Common myeloid progenitor, CD34-positive (primary cell): Measurements from ENCODE around the gene MSL1.

Experiments
- CTCF ChIA-PET: fragments of 350-600 bp; sonication (Branson Sonifier 250); formaldehyde crosslinking; loops from one replicate; lab custom pipeline; 2021; ENCODE audit warnings: antibody characterized with exemption; lab: Charles Lee
- POLR2A ChIA-PET: fragments of 350-600 bp; sonication (Branson Sonifier 250); formaldehyde crosslinking; loops from one replicate; lab custom pipeline; 2021; ENCODE audit warnings: antibody characterized with exemption; lab: Charles Lee
- DNase-seq, 3 donors: peaks; one replicate each; pipeline versions ENCODE4 v3.0.0 to v3.0.0-alpha.2; 2013
- H3K27ac ChIP-seq, 2 experiments: 1 replicate in 1 of 2; 2 replicates in 1 of 2; pipeline ENCODE4 v1.7.0; 2013; ENCODE audit warnings: inconsistent platforms in 2 of 2, low read length in 2 of 2, mild to moderate bottlenecking in 2 of 2, low read depth in 1 of 2, moderate library complexity in 1 of 2; ENCODE audit not compliant: severe bottlenecking in 2 of 2, insufficient read depth in 1 of 2, poor library complexity in 1 of 2
- H3K27me3 ChIP-seq, 5 experiments: replicated peaks in 2 of 5; 1 replicate in 3 of 5; 2 replicates in 2 of 5; pipeline versions ENCODE4 v1.6.1 to v1.7.0; 2013; ENCODE audit warnings: low read length in 4 of 5, mild to moderate bottlenecking in 2 of 5, moderate library complexity in 2 of 5, inconsistent platforms in 1 of 5; ENCODE audit not compliant: insufficient read depth in 5 of 5, control insufficient read depth in 4 of 5
- H3K36me3 ChIP-seq, 4 experiments: 1 replicate in 2 of 4; 2 replicates in 2 of 4; pipeline versions ENCODE4 v1.6.1 to v1.7.0; 2013; ENCODE audit warnings: low read length in 3 of 4, control low read depth in 1 of 4, mild to moderate bottlenecking in 1 of 4; ENCODE audit not compliant: control insufficient read depth in 4 of 4, insufficient read depth in 4 of 4
- H3K4me1 ChIP-seq, 4 experiments: 1 replicate in 3 of 4; 2 replicates in 1 of 4; pipeline versions ENCODE4 v1.6.1 to v1.7.1; 2013; ENCODE audit warnings: low read length in 3 of 4, mild to moderate bottlenecking in 3 of 4, control low read depth in 1 of 4, inconsistent platforms in 1 of 4, moderate library complexity in 1 of 4; ENCODE audit not compliant: control insufficient read depth in 4 of 4, insufficient read depth in 4 of 4; ENCODE audit errors: control extremely low read depth in 1 of 4
- H3K4me3 ChIP-seq, 7 experiments: 1 replicate in 4 of 7; 2 replicates in 3 of 7; pipeline versions ENCODE4 v1.5.1 to v1.7.0; 2013; ENCODE audit warnings: mild to moderate bottlenecking in 7 of 7, low read length in 6 of 7, moderate library complexity in 6 of 7, inconsistent platforms in 2 of 7, low read depth in 2 of 7, control low read depth in 1 of 7; ENCODE audit not compliant: insufficient read depth in 4 of 7, control insufficient read depth in 1 of 7; ENCODE audit errors: extremely low read depth in 1 of 7
- H3K9me3 ChIP-seq, 5 experiments: 1 replicate in 4 of 5; 2 replicates in 1 of 5; pipeline versions ENCODE4 v1.6.1 to v1.7.1; 2013; ENCODE audit warnings: low read length in 4 of 5, mild to moderate bottlenecking in 2 of 5, inconsistent platforms in 1 of 5, low read depth in 1 of 5, moderate library complexity in 1 of 5; ENCODE audit not compliant: control insufficient read depth in 4 of 5, insufficient read depth in 2 of 5; ENCODE audit errors: control extremely low read depth in 1 of 5
- WGBS: methylation state at CpG from one replicate; pipeline ENCODE4 v1.1.5; 2013; ENCODE audit not compliant: insufficient coverage; 5-methylcytosine and 5-hydroxymethylcytosine counted together

Gene MSL1

GRCh38 chr17:40100419-40100668 is 21.4 kb upstream of the MSL1 start, which contains the start of gene NR1D1:
TSS of gene NR1D1 (minus strand) at chr17:40100589. CDS start at chr17:40100094, 495 bp downstream.
- POLR2A ChIA-PET, result no interaction called here
- Histone ChIP-seq H3K27ac (peak within 1 kb of the TSS; percentile 6 to 78), H3K36me3 (peaks cover 0 to 27% (median 11%) of the 10 kb centered on the region in 4 experiments), H3K9me3 (no peaks in the 10 kb centered on the region), H3K27me3 (no peaks in the 10 kb centered on the region), H3K4me3 (peak within 1 kb of the TSS; percentile 29 to 87 (median 71)), H3K4me1 (peaks cover 11 to 77% (median 64%) of the 10 kb centered on the region in 4 experiments)
- DNase-seq, result no peak
- 0% methylated on average over 16 of the region's 16 CpGs for WGBS
- CTCF ChIA-PET, result interaction anchor here (0.6 to 3.8 kb wide), 10 partner anchors 10 to 68 kb away, joined by 3 to 29 read pairs (median 6); no protein-coding TSS in a partner anchor

GRCh38 chr17:40100669-40101366 is 21.0 kb upstream of the MSL1 start:
- Histone ChIP-seq H3K27me3 (no peaks in the 10 kb centered on the region), H3K36me3 (peaks cover 0 to 23% (median 9%) of the 10 kb centered on the region in 4 experiments), H3K4me1 (peaks cover 15 to 78% (median 68%) of the 10 kb centered on the region in 4 experiments), H3K27ac (peak overlapping the region in 1 of 2 experiments; percentile 22), H3K9me3 (no peaks in the 10 kb centered on the region), H3K4me3 (peak overlapping the region; percentile 29 to 87 (median 71))
- CTCF ChIA-PET, result interaction anchor here (0.9 to 3.8 kb wide), 10 partner anchors 11 to 68 kb away, joined by 3 to 29 read pairs (median 6); no protein-coding TSS in a partner anchor
- peak; percentile 89 to 92 (median 91) for DNase-seq
- WGBS, result 0% methylated on average over 17 of the region's 25 CpGs
- POLR2A ChIA-PET, result no interaction called here

GRCh38 chr17:40101367-40102210 is 20.2 kb upstream of the MSL1 start:
- H3K4me3 ChIP-seq, result peak overlapping the region in 4 of 7 experiments; percentile 25 to 87 (median 72)
- H3K36me3 ChIP-seq, result peaks cover 0 to 15% (median 7%) of the 10 kb centered on the region in 4 experiments
- ChIA-PET CTCF (interaction anchor here (0.9 to 3.8 kb wide), 9 partner anchors 10 to 67 kb away, joined by 3 to 29 read pairs (median 6); no protein-coding TSS in a partner anchor), POLR2A (no interaction called here)
- no peaks in the 10 kb centered on the region for H3K27me3 ChIP-seq
- peak overlapping the region in 1 of 2 experiments; percentile 22 for H3K27ac ChIP-seq
- no peaks in the 10 kb centered on the region for H3K9me3 ChIP-seq
- peaks cover 15 to 79% (median 68%) of the 10 kb centered on the region in 4 experiments for H3K4me1 ChIP-seq
- WGBS, result 86% methylated on average over 11 of the region's 16 CpGs
- DNase-seq, result no peak

- H3K9me3 ChIP-seq, result no peaks in the 10 kb centered on the region
- POLR2A ChIA-PET, result no interaction called here
- H3K4me1 ChIP-seq, result peaks cover 22 to 85% (median 71%) of the 10 kb centered on the region in 4 experiments
- peaks cover 0 to under 1% (median 0%) of the 10 kb centered on the region in 4 experiments for H3K36me3 ChIP-seq
- CTCF ChIA-PET, result interaction anchor here (0.6 to 3.8 kb wide), 8 partner anchors 9 to 62 kb away, joined by 3 to 29 read pairs (median 4); no protein-coding TSS in a partner anchor
- WGBS, result 100% methylated on average over 1 of the region's 3 CpGs
- H3K4me3 ChIP-seq, result no peak overlapping the region
- DNase-seq, result no peak
- H3K27ac ChIP-seq, result no peak overlapping the region
- H3K27me3 ChIP-seq, result no peaks in the 10 kb centered on the region
Observed at GRCh38 chr17:40103071-40103661, 18.6 kb upstream of the MSL1 start.

GRCh38 chr17:40103688-40104087 is 18.1 kb upstream of the MSL1 start:
- H3K27me3 ChIP-seq, result no peaks in the 10 kb centered on the region
- no peaks in the 10 kb centered on the region for H3K36me3 ChIP-seq
- H3K9me3 ChIP-seq, result no peaks in the 10 kb centered on the region
- H3K27ac ChIP-seq, result no peak overlapping the region
- WGBS, result 100% methylated on average over 1 of the region's 2 CpGs
- no peak overlapping the region for H3K4me3 ChIP-seq
- CTCF ChIA-PET, result interaction anchor here (0.6 to 3.8 kb wide), 6 partner anchors 8 to 51 kb away, joined by 3 to 29 read pairs (median 4); no protein-coding TSS in a partner anchor
- no peak for DNase-seq
- POLR2A ChIA-PET, result no interaction called here
- H3K4me1 ChIP-seq, result peaks cover 20 to 83% (median 71%) of the 10 kb centered on the region in 4 experiments

- no peak overlapping the region for H3K27ac ChIP-seq
- DNase-seq, result no peak
- no peaks in the 10 kb centered on the region for H3K9me3 ChIP-seq
- ChIA-PET POLR2A (no interaction called here), CTCF (interaction anchor here (0.9 to 2.5 kb wide), 6 partner anchors 8 to 90 kb away, joined by 3 to 8 read pairs (median 4); no protein-coding TSS in a partner anchor)
- H3K4me1 ChIP-seq, result peaks cover 20 to 78% (median 66%) of the 10 kb centered on the region in 4 experiments
- 100% methylated on average over 1 of the region's 3 CpGs for WGBS
- H3K36me3 ChIP-seq, result no peaks in the 10 kb centered on the region
- H3K27me3 ChIP-seq, result no peaks in the 10 kb centered on the region
- no peak overlapping the region for H3K4me3 ChIP-seq
Observed at GRCh38 chr17:40104594-40105486, 16.9 kb upstream of the MSL1 start.
